Tongue (tissue), 2 donors: ENCODE measurements around the gene CATSPERE. TPM values are rescaled to one million over a fixed set of nuclear protein-coding genes. Genes with fewer than 3 reads are reported as not detected.
"Not testable (repeated sequence)": the region's sequence is repeated elsewhere in the genome, so short reads cannot be mapped to it uniquely, and the experiment has no call there.

ENCODE experiments used
- DNase-seq: peaks from one replicate; pipeline ENCODE4 v3.0.0-alpha.2; 2015
- total RNA-seq: library from RNA; depleted of rRNA; stranded (reverse); fragments of >200 nt; gene quantifications from one replicate; pipeline ENCODE4 v1.2.3, GENCODE V29; 2014

The CATSPERE gene
- total RNA-seq, 1 donor from 2014 or later = 3.4 TPM

DNA sequence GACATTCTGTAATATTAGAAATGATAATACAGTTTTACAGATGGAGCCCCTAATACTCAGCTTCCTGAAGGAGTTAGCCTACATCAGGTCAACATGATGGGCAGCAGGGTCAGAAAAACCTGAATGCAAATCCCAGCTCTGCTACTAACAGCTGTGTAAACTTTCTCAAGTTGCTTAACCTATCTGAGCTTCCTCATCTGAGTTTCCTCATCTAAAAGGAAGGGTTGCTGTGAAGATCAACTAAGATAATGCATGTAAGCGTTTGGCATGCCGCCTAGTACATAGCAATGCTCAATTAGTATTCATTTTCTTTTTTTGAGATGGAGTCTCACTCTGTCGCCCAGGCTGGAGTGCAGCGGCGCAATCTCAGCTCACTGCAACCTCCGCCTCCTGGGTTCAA lies 173.5 kb downstream of the CATSPERE start:
- no peak for DNase-seq

DNA sequence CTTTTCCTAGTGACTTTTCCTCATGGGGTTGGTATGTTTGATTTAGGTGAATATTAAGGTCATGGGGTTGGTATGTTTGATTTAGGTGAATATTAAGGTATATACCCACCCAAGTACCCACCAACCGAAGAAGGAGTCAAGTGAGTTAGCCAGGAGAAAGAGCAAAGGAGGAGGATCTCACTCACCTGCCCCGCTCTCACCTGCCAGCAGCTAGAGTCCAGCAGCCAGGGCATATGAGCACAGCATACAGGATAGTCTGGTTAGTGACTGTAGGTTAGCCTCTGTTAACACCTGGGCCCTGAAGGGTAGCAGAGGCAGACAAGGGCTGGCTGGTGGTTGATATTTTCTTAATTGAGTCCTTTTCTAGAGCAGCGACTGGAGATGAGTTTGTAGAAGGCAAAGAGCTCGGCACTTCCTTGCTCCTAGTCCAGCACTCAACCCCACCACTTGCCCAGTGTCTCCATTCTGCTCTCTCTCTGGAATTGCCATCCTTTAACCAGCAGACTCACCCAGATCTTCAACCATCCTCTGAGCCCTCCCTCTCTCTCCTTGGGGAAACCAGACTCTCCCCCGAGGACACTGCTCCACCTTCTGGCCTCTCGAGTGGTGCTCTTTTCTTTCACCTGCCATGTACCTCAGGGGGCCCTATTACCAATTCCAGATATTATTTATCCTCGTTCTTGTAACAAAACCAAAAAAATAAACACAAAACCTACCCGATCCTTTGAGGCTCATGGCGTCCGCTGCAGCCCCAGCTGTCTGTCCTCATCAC lies 175.6 kb downstream of the CATSPERE start:
- DNase-seq = no peak

DNA sequence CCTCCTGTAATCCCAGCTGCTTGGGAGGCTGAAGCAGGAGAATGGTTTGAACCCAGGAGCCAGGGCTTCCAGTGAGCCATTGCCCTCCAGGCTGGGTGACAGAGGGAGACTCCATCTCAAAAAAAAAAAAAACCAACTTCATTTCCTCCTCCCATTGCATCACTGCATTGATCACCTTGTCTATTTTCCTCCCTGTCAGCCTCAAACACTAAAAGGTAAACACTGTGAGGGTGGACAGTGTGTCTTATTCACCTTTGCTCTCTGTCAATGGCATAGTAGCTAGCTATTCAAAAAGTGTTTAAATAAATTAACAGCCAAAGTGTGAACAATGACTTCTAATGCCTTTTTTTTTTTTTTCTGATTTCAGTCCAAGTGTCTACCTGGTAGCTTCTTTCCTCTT lies 178.5 kb downstream of the CATSPERE start:
- no peak for DNase-seq

DNA sequence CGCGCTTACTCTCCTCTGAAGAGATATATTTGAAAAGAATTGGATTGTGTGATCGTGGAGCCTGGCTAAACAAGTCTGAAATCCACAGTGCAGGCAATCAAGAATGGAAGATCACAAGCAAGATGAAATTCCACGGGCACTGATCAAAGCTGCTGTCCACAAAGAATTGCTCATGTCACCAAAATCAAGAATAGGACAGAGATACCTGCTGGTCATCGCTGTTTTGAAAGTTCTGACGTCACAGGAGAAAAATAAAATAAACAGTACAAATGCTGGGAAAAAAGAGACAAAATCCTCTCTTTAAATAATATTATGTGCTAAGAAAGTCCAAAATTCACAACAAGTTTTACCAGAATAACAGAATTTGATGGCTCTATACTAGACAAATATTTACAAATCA lies 179.8 kb downstream of the CATSPERE start:
- DNase-seq = no peak

DNA sequence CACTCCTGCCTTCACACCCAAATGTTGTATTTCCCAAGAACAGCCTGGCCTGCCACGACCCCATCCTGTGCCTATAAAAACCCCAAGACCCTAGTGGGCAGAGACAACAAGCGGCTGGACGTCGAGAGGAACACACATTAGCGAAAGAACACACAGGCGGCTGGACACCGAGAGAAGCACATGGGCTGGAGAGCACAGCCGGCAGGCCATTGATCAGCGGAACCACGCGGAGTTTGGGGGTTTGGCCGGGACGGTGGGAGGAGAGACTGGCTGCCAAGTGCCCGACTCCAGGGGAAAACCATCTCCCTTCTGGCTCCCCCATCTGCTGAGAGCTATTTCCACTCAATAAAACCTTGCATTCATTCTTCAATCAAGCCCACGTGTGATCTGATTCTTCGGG lies 181.5 kb downstream of the CATSPERE start:
- DNase-seq = no peak

DNA sequence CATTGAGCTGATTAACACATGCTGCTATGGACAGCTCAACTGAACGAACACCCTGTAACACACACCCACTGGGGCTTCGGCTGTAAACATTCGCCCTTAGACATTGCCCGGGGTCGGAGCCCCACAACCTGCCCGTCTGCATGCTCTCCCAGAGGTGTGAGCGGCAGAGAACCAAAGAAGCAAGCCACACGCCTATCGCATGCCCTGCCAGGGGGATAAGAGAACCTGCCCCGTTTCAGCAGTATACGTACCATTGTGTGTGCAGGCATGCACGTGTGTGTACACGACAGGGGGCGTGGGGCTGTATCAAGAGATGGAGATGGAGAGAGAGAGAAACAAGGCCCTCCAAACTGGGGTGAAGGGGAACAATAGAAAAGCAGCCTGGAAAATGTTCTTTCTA lies 181.9 kb downstream of the CATSPERE start:
- no peak for DNase-seq

DNA sequence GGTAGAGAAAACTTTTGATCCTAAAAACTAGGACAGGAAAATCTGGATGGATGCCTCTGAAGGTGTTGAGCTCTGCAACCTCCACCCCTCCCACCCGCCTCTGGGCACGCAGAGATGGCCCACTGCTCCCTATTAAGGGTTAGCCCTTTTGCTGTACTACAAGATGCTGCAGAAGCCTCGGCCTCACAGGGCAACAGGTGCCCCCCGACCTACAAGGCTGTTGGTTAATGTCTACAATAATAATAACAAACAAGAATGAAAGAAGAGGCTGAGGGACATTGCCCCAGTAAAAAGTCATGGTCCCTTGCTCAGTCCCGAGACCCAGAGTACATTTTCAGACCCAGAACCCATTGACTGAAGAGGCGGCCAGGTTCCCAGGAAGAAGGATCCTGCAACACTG lies 184.3 kb downstream of the CATSPERE start:
- no peak for DNase-seq

DNA sequence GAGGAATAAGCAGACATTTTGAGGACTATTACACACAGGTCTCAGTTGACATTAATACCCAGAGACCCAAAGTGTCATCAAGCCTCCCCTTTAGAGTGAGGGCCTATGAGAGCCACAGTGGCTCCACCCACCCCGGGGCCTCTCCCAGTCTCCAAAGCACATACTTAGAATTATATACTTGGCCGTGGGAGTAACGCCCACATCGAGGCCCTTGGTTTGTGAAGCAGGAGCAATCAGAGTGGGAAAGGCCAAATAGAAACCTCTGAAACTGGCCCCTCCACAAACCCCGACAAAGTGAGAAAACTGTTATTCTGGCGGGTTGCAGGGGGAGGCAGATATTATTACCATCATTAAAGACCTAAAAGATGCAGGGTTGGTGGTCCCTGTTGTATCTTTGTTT lies 184.8 kb downstream of the CATSPERE start:
- DNase-seq = no peak

DNA sequence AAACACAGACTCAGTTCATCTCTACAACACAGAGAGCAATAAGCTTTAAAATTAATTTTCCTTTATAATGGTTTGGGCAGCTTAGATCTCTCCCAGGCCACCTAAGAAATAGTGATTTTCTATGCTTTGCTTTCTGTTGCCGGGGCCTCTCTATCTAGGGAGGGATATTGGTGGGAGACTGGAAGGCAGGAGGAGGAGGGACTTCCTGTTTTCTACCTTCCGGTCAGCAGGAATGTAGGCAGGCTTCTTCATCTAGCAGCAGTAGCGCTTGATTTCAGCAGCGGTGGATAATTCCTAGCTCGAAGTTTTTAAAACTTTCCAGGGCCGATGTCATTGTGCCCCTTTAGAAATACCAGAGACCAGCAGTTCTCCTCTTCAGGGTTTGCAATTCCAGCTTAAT lies 186.7 kb downstream of the CATSPERE start:
- no peak for DNase-seq

DNA sequence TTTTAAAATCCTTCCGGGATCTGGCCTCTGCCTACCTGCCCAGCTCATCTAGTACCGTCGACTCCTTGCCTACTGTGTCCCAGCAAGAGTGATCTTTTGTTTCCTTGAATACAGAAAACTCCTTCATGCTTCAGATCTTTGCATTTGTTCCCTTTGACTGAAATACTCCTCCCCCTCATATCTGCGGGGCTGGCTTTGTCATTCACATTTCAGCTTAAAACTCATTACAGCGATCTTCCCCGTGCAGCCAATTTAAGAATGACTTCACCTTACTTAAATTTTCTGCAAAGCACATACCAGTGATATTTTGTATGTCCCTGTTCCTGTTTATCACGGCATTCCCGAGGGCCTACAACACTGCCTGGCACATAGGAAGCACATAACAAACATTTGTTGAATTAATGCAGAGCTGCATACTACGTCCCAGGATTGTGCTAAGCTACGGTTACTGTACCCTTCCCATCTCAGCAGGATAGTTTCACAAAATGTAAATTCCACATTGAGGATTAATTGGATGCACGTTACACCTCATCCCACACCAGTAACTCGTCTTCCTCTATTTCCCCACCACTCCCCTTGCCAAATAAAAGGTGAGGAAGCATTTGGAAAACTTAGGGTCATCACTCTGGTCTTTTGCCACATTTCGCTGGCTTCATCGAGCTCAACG lies 191.0 kb downstream of the CATSPERE start:
- DNase-seq = no peak

DNA sequence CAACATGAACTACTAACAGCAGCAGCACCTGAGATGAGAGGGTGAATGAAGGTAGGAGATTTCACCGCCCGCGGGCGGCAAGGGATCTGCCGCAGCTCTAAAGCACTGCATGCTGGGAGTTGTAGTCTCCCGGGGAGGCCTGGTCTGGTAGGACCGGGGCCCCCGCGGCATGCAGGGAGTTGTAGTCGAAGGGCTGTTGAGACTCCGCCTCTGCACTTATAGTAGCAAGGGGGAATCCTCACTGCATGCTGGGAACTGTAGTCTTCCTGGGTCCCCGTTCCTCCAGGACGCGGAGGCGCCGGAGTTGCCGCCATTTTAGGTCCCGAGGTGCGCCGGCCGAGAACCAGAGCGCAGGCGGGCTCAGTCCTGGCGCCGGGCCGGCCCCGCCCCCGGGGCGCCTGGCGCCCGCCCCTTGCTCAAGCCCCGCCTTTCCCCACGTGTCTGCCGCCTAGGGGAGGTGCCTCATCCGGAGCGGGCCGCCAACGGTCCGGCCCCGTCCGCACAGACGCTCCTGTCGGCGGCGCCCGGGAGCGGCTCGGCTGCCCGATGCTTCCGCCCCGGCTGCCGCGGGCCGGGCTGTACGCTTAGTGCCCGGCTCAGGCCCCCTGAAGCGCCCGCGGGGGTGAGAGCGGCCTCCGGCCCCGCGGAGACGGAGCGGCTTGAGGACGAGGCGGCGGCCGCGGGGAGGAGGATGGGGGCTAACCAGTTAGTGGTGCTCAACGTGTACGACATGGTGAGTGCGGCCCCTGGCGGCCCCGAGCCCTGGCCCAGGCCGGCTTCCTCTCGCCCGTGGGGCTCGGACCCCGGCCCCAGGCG lies 191.8 kb downstream of the CATSPERE start, which contains the start of gene DESI2:
Gene DESI2, plus strand, starts transcription at position 504 of the 816 bp plus-strand sequence. Its CDS starts 188 bp downstream, at position 692.
- peak; percentile 99 for DNase-seq

DNA sequence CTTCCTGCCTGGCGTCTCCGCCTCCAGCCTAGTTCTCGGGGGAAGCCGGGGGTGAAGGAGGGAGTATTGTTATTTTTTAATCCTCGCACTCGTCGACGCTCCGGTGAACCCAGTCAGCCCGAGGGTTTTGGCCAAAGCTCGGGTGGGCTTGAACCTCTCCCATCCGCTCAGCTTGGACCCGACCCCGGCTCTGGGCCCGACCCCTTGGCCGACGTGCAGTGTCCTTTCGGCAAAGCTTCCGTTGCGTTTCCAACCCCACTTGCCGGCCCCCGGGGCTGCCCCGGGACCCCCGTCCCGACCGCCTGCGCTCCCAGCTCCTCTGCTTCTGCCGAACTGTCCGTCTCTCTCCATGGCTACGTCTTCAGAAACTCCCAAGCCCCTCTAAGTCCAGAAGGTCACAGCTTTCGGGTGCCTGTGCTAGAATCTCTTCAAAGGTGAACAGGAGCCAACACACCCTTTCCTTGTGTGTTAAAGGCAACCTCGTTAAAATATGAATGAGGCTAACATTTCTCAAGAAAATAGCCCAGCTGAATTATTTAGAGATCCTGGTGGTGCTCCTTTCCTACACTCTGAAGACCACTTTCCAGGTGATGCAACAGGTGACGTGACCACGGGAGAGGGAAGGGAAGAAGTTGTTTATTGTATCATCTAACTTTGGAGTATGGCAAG lies 192.5 kb downstream of the CATSPERE start:
- peak; percentile 35 for DNase-seq

DNA sequence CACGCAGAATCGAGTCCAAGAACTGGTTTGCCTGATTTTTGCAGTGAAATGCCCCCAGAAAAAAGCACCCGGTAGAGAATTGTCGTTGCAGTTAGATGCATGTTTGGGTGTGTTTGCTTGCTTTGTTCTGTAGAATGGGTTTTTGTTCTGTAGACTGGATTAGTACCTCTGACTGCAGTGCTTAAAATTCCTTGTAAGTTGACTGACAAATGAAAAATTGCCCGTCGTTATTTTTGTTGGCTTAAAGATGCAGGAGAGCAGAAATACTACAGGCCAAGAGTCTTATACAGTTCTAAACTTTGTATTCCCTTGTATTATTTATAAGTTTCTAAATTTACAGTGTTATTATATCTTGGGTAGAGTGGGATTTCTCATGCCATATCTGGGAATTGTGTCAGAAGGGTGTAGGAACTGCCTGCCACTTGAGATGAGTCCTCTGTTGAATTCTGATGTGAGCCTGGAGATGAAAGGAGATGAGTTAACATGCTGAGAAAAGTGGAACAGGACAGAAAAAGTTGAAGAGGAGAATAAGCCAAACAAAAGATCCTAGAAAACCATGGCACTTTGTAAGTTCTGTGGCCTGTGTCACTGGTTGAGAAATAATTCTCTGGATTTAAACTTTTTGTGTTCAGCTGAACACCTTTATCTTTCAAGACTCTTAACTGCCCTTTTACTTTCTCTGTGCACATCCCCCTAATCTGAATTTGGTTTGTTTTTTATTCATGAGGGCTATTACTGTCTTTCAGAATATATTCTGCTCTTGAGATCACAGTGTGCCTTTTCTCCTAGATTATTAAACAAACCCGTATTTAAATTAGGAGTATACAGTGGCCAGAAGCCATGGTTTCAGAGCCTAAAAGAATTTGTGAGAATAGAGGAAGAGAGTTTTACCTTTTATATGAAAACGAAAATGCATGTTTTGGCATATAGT lies 193.3 kb downstream of the CATSPERE start:
- DNase-seq = peak; percentile 21

DNA sequence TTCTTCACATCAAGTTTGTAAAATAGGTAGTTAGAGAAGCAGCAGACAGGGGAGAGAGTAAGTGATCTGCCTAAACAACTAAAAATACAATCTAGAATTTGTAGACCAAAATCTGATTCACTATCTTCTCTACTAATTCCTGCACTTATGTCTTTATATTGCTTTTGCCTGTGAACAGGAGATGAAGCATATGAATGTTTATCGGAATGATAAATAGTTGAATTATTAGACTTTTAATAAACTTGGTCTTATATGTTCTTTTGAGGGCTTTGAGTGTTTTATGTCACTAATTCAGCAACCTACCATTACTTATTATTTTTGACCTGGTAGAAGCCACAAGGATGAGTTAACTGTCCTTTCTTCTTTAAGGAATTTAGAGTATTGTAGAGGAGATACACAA lies 194.1 kb downstream of the CATSPERE start:
- no peak for DNase-seq

DNA sequence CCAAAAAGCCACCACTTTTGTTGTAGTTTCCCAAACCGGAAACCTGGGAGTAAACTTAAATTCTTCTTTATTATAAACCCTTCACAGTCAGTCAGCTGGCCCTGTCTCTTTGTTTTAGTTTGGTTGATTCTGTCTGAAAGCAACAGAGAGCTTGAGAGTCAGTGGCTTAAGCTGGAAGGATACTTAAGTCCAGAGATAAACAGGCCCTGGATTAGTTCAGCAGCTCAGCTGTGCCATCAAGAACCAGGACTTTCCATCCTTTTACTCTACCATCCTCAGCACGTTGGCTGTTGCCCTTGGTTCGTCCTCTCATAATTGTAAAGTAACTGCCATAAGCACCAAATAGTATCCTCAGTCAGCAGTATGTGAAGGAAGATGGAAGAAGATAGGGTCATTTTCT lies 196.3 kb downstream of the CATSPERE start:
- no peak for DNase-seq

DNA sequence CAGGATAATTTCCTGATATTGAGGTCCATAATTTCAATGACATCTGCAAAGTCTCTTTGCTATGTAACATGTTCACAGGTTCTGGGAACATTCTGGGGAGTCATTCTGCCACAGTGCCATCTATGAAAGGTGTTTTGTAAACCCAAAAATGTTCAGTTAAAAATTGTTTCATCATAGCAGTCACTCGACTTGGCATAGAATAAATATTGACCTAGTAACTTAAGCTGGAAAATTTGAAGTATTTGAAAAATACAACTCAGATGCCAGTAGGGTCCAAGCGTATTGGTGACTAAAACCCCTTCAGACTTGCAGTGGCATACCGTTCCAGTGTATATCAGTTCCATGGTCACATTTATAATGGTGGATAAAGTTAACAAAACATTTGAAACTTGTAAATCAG lies 198.6 kb downstream of the CATSPERE start:
- DNase-seq = no peak

DNA sequence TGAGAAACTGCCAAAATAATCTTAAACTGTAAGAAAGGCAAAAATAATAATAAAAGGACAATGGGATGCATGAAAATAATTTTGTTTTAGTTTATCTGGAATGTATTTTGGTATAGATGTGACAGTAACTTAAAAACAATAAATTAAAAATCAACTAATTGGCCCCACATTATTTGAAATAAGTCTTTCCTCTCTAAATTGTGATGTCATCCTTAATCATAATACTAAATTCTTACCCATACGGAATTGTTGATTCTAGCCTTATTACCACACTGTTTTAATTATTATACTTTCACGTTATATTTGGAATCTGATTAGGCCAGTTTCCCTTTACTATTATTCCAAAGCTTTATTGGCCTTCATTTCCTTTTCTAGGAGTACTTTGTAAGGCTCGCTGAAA lies 199.5 kb downstream of the CATSPERE start:
- no peak for DNase-seq

DNA sequence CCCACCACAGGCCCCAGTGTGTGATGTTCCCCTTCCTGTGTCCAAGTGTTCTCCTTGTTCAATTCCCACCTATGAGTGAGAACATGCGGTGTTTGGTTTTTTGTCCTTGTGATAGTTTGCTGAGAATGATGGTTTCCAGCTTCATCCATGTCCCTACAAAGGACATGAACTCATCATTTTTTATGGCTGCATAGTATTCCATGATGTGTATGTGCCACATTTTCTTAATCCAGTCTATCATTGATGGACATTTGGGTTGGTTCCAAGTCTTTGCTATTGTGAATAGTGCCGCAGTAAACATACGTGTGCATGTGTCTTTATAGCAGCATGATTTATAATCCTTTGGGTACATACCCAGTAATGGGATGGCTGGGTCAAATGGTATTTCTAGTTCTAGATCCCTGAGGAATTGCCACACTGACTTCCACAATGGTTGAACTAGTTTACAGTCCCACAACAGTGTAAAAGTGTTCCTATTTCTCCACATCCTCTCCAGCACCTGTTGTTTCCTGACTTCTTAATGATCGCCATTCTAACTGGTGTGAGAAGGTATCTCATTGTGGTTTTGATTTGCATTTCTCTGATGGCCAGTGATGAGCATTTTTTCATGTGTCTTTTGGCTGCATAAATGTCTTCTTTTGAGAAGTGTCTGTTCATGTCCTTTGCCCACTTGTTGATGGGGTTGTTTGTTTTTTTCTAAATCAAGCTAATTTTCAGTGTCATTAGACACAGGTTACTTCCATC lies 200.7 kb downstream of the CATSPERE start:
- DNase-seq = not testable (repeated sequence)

DNA sequence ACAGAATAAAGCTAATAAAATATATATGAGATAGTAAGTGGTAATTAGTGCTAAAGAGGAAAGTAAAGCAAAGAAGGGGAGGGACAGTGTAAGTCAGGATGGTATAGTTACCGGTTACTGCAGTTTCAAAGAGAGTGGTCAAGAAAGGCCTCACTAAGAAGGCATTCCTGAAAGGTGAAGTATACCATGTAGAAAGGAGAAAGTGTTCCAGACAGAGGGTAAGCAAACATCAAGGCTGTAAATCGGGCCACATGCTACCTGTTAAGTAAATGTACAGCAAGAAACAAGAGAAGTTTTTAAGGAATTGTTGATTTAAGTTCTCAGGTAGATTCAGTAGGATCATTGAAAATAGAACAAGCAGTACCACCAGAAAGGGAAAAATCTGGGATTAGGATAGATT lies 201.5 kb downstream of the CATSPERE start:
- no peak for DNase-seq

DNA sequence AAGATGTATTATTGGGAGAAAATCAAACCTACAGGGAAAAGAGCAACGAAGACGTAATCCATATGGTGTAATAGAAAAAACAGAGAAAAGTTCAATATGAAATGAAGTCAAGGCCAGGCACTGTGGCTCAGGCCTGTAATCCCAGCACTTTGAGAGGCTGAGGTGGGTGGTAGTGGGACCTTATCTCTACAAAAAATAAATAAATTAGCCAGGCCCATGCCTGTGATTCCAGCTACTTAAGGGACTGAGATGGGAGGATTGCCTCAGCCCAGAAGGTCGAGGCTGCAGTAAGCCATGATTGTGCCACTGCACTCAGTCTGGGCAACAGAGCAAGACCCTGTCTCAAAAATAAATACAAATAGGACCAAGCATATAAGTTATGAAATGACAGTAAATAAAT lies 203.3 kb downstream of the CATSPERE start:
- DNase-seq = no peak
